SK-N-SH treated with all-trans-retinoic acid at 6 μM for 48 hours (cell line): ENCODE measurements around the gene UBAP2.

ENCODE experiments used
- ATAC-seq: fragments of 200-7000 bp; cut with Tn5 transposase; 3 replicates; pipeline ENCODE4 v1.9.1; 2020; ENCODE audit warnings: mild to moderate bottlenecking, moderate library complexity
- ARNTL ChIP-seq: fragments of 450-650 bp; formaldehyde crosslinking; IDR thresholded peaks from 2 replicates; pipeline ENCODE4 v1.5.0; 2020; ENCODE audit warnings: low read depth, mild to moderate bottlenecking, moderate library complexity, borderline replicate concordance
- BACH2 ChIP-seq: fragments of 250-450 bp; sonication (Bioruptor Pico); IDR thresholded peaks from 2 replicates; pipeline ENCODE4 v1.9.0; 2021; ENCODE audit warnings: mild to moderate bottlenecking, borderline replicate concordance
- CREB5 ChIP-seq: fragments of 250-450 bp; sonication (Bioruptor Pico); IDR thresholded peaks from 2 replicates; pipeline ENCODE4 v1.5.1; 2020; ENCODE audit warnings: low read depth, mild to moderate bottlenecking, moderate library complexity
- CSRNP3 ChIP-seq: fragments of 250-450 bp; sonication (Bioruptor Pico); IDR thresholded peaks from 2 replicates; pipeline ENCODE4 v1.5.1; 2021; ENCODE audit warnings: mild to moderate bottlenecking, moderate library complexity
- ESRRG ChIP-seq: fragments of 250-450 bp; sonication (Bioruptor Pico); IDR thresholded peaks from 2 replicates; pipeline ENCODE4 v1.6.1; 2021; ENCODE audit warnings: mild to moderate bottlenecking
- GLIS3 ChIP-seq: fragments of 250-450 bp; sonication (Bioruptor Pico); IDR thresholded peaks from 2 replicates; pipeline ENCODE4 v1.5.0; 2020; ENCODE audit warnings: mild to moderate bottlenecking, moderate library complexity
- ISL1 ChIP-seq: fragments of 250-450 bp; sonication (Bioruptor Pico); IDR thresholded peaks from 2 replicates; pipeline ENCODE4 v2.1.2; 2022; ENCODE audit warnings: mild to moderate bottlenecking, moderate library complexity
- OSR1 ChIP-seq: fragments of 250-450 bp; sonication (Bioruptor Pico); IDR thresholded peaks from 2 replicates; pipeline ENCODE4 v1.8.0; 2022; ENCODE audit warnings: moderate library complexity, mild to moderate bottlenecking, inconsistent platforms
- PATZ1 ChIP-seq: fragments of 250-450 bp; sonication (Bioruptor Pico); IDR thresholded peaks from 2 replicates; pipeline ENCODE4 v1.8.0; 2020; ENCODE audit warnings: mild to moderate bottlenecking, moderate library complexity, borderline replicate concordance
- POU6F1 ChIP-seq: fragments of 250-450 bp; sonication (Bioruptor Pico); IDR thresholded peaks from 2 replicates; pipeline ENCODE4 v1.8.0; 2021; ENCODE audit warnings: low read depth, mild to moderate bottlenecking, moderate library complexity, borderline replicate concordance
- RARB ChIP-seq: fragments of 250-450 bp; sonication (Bioruptor Pico); IDR thresholded peaks from 2 replicates; pipeline ENCODE4 v1.8.0; 2021; ENCODE audit warnings: mild to moderate bottlenecking, moderate library complexity
- SNAI2 ChIP-seq: fragments of 250-450 bp; sonication (Bioruptor Pico); IDR thresholded peaks from 2 replicates; pipeline ENCODE4 v1.5.0; 2020; ENCODE audit warnings: mild to moderate bottlenecking, moderate library complexity
- TCF4 ChIP-seq: fragments of 250-450 bp; sonication (Bioruptor Pico); IDR thresholded peaks from 2 replicates; pipeline ENCODE4 v1.8.0; 2021; ENCODE audit warnings: mild to moderate bottlenecking, moderate library complexity, borderline replicate concordance
- TOX ChIP-seq: fragments of 250-450 bp; sonication (Bioruptor Pico); IDR thresholded peaks from 2 replicates; pipeline ENCODE4 v1.8.0; 2021; ENCODE audit warnings: mild to moderate bottlenecking, moderate library complexity, borderline replicate concordance
- TSHZ2 ChIP-seq: fragments of 250-450 bp; sonication (Bioruptor Pico); IDR thresholded peaks from 2 replicates; pipeline ENCODE4 v1.5.0; 2020; ENCODE audit warnings: mild to moderate bottlenecking, moderate library complexity
- ZC3H10 ChIP-seq: fragments of 250-450 bp; sonication (Bioruptor Pico); IDR thresholded peaks from 2 replicates; pipeline ENCODE4 v1.5.1; 2021; ENCODE audit warnings: mild to moderate bottlenecking, moderate library complexity
- ZFP3 ChIP-seq: fragments of 250-450 bp; sonication (Bioruptor Pico); IDR thresholded peaks from 2 replicates; pipeline ENCODE4 v1.5.0; 2020; ENCODE audit warnings: mild to moderate bottlenecking, moderate library complexity
- ZFP30 ChIP-seq: fragments of 450-650 bp; formaldehyde crosslinking; IDR thresholded peaks from 2 replicates; pipeline ENCODE4 v1.5.0; 2022; ENCODE audit warnings: mild to moderate bottlenecking, moderate library complexity
- ZNF565 ChIP-seq: fragments of 450-650 bp; formaldehyde crosslinking; conservative IDR thresholded peaks from 2 replicates; pipeline ENCODE4 v1.5.0; 2020; ENCODE audit warnings: low read depth, mild to moderate bottlenecking, moderate library complexity
- ZNF70 ChIP-seq: fragments of 450-650 bp; formaldehyde crosslinking; IDR thresholded peaks from 2 replicates; pipeline ENCODE4 v1.5.0; 2020; ENCODE audit warnings: mild to moderate bottlenecking, moderate library complexity
- ZNF8 ChIP-seq: fragments of 450-650 bp; formaldehyde crosslinking; IDR thresholded peaks from 2 replicates; pipeline ENCODE4 v1.5.0; 2020; ENCODE audit warnings: mild to moderate bottlenecking, moderate library complexity

UBAP2 gene

GRCh38 chr9:34089311-34089710, 40.6 kb upstream of the UBAP2 start:
- no peak for ATAC-seq
- TF ChIP-seq TCF4, result no peak
- no peak for TF ChIP-seq ESRRG
- TF ChIP-seq ZNF565 (CRISPR knock-in tag), result no peak
- no peak for TF ChIP-seq OSR1 (CRISPR knock-in tag)
- TF ChIP-seq TOX, result no peak
- TF ChIP-seq ZNF70 (CRISPR knock-in tag), result no peak
- TF ChIP-seq POU6F1 (CRISPR knock-in tag), result no peak
- TF ChIP-seq ARNTL (CRISPR knock-in tag), result no peak
- no peak for TF ChIP-seq ISL1 (CRISPR knock-in tag)
- TF ChIP-seq PATZ1 (CRISPR knock-in tag), result no peak
- TF ChIP-seq BACH2 (CRISPR knock-in tag), result no peak
- no peak for TF ChIP-seq CREB5 (CRISPR knock-in tag)
- no peak for TF ChIP-seq ZFP3 (CRISPR knock-in tag)
- TF ChIP-seq TSHZ2 (CRISPR knock-in tag), result no peak
- no peak for TF ChIP-seq ZNF8 (CRISPR knock-in tag)
- TF ChIP-seq ZC3H10 (CRISPR knock-in tag), result no peak
- no peak for TF ChIP-seq RARB

- TF ChIP-seq TCF4 (no peak), CSRNP3 (no peak), TSHZ2 (CRISPR knock-in tag) (no peak)
- ATAC-seq, result no peak
Measured at GRCh38 chr9:34087370-34087769, 38.7 kb upstream of the UBAP2 start.

GRCh38 chr9:34086864-34087263, 38.2 kb upstream of the UBAP2 start:
- ATAC-seq, result no peak
- TF ChIP-seq CSRNP3, result no peak
- no peak for TF ChIP-seq ZFP30 (CRISPR knock-in tag)
- no peak for TF ChIP-seq TSHZ2 (CRISPR knock-in tag)
- no peak for TF ChIP-seq SNAI2 (CRISPR knock-in tag)
- TF ChIP-seq TCF4, result no peak
- no peak for TF ChIP-seq ISL1 (CRISPR knock-in tag)
- TF ChIP-seq ZNF70 (CRISPR knock-in tag), result no peak
- TF ChIP-seq GLIS3 (CRISPR knock-in tag), result no peak
- no peak for TF ChIP-seq ZC3H10 (CRISPR knock-in tag)
